Pulmonary artery endothelial cell (primary cell): Measurements from ENCODE around the gene ACER2. TPM values are rescaled to one million over a fixed set of nuclear protein-coding genes. Genes with fewer than 3 reads are reported as not detected.

Source experiments
- DNase-seq: peaks from one replicate; pipeline ENCODE4 v3.0.0-alpha.2; 2011; ENCODE audit warnings: low read depth, low spot score
- total RNA-seq: library from RNA; depleted of rRNA; stranded (reverse); fragments of >200 nt; gene quantifications from 2 replicates; pipeline ENCODE4 v1.2.3, GENCODE V29; 2014

ACER2 gene
- total RNA-seq, 1 donor from 2014 or later = 5.5 TPM

DNA sequence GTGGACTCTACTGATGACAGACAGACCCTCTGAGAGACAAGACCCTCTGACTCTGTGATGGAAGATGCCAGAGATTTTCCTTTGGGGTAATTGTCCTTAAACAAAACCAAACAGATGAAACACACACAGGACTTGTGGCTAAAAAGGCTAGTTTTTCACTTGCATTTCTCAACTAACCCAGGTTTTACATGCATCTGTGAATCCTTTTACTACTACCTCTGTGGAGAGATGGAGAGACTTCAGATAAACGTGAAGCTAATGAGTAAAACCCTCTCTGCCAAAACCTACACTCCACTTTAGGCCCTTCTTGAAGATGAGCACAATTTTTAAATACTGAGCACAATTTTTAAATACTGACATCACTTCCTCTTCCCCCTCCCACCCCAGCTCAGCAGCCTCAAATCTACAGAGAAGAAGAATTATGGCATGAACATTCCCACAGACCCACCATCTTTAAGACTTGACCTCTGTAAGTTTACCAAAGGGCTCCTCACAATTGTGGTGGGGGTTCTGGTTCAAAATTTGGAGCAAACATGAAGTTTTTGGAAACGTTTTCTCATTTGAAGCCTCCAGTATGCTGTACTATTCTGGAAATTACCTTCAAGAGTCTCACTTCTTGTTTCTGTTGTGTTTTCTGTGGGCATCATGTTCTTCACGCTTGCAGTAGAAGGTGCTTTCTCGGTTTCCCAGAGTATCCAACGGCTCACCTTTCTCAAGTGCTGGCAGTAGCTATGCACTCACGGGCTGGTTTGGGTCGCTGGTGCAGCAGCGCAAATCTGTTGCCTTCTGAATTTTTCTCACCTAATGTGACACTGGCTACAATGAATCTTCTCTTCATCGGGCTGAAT lies 42.7 kb downstream of the ACER2 start:
- DNase-seq = no peak

DNA sequence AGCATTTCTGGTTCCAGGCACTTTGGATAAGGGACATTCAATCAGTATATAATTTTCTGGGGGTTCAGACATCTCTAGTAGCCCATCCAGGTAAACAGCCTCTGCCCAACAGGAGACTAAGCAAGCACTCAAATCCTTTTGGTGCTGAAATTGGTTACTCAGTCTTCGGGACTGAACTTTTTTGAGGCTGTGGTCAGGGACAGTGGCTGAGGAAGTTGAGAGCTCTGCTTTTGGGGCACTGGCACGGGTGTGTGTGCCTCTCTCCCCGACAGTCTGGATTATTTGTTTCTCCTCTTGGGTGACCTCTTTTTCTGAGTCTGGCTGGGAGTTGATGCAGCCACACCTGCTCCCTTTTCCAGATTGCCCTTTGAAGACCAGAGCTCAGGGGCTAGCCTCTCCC lies 47.6 kb downstream of the ACER2 start:
- DNase-seq = no peak

DNA sequence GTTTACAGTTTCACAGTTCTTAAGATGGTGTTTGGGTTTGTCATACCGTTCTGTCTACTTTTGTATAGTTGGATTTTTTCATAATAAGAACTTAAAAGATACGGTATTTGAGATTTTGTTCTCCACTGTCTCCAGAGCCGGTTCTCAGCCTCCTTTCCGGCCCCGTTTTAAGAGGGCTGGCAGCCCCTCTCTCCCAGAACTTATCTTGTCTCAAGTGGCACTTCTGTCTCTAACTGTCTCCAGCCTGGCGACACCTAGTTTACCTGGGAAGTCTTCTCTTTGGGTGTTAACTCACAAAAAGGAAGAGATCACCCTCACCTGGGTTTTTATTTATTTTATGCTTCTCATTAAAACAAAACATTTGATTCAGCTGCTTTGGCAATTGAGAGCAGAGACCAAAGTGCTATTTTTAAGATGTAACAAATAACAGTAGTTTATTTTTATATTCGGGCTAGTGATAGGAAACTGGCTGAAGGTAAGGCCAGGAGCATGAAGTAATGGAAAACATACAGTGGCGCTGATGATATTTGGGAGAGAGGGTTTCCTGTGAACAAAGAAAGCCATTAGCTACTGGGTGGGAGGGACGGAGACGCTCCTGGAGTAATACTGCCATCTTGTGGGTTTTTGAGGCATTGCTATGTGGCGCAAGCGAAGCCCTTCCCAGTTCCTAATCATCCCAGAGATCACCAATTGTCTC lies 48.3 kb downstream of the ACER2 start:
- peak; percentile 39 for DNase-seq

DNA sequence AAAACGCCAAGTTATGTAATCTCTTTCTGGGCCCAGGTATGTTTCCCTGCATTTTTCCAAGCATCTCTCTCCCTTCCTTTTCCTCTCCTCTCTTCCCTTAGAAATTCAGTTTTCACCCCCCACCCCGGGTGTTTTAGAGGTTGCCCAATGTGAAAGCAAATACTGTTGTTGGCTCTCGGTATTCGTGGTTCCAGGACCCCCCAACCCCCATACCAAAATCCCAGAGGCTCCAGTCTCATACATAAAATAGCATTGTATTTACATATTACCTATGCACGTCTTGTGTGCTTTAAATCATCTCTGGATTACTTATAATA lies 48.8 kb downstream of the ACER2 start:
- DNase-seq = no peak

DNA sequence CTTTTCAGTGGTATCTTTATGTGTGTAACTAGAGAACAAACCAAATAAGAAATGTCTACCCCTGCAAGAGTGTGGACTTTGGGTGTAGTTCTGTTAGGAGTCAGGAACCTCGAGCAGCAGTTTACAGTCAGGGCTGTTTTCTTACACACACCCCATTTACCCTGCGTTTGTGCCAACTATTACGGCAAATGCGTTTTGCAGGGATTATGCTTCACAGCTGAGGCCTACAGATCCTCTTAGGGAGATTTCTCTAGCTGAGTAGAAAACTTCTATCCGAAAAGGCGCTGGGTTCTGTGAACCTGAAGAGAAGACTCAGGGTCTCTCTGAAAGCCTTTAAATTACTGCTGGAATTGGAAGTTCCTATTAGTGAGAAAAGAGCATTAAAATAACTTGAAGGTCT lies 51.4 kb downstream of the ACER2 start:
- DNase-seq = no peak

- no peak for DNase-seq
Measured at GRCh38 chr9:19461135-19461534, 52.3 kb downstream of the ACER2 start.

- no peak for DNase-seq
Measured at GRCh38 chr9:19464061-19464763, 55.4 kb downstream of the ACER2 start.

GRCh38 chr9:19464764-19465585 lies 56.2 kb downstream of the ACER2 start:
- peak; percentile 13 for DNase-seq

GRCh38 chr9:19465586-19466279 lies 56.9 kb downstream of the ACER2 start:
- DNase-seq = no peak

DNA sequence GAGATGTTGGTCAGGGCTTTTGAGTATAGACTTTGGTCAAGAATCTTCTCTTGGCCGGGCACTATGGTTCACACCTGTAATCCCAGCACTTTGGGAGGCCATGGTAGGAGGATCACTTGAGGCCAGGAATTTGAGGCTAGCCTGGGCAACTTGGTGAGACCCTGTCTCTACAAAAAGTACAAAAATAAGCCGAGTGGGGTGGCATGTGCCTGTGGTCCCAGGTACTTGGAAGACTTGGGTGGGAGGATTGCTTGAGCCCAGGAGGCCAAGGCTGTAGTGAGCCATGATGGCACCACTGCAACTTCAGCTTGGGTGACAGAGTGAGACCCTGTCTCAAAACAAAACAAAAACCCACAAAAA lies 57.5 kb downstream of the ACER2 start:
- DNase-seq = no peak

- no peak for DNase-seq
Measured at GRCh38 chr9:19469271-19469670, 60.5 kb downstream of the ACER2 start.

DNA sequence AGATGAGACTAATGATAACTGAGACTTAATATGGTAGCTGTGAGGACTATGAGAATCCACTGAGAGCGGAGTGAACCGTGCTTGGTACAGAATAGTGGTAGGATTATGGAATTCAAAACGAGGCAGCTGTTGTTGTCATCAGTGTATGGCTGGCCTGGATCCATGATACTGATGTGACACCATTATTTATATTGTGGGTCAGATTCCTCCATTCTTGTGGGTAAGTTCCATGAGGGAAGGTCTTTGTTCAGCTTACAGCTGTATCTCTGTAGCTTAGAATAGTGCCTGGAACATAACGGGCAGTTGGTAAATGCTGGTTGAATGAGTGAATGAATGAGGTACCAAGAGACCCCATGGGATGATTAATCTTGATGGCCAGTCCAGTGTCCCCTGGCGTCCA lies 61.8 kb downstream of the ACER2 start:
- DNase-seq = no peak

DNA sequence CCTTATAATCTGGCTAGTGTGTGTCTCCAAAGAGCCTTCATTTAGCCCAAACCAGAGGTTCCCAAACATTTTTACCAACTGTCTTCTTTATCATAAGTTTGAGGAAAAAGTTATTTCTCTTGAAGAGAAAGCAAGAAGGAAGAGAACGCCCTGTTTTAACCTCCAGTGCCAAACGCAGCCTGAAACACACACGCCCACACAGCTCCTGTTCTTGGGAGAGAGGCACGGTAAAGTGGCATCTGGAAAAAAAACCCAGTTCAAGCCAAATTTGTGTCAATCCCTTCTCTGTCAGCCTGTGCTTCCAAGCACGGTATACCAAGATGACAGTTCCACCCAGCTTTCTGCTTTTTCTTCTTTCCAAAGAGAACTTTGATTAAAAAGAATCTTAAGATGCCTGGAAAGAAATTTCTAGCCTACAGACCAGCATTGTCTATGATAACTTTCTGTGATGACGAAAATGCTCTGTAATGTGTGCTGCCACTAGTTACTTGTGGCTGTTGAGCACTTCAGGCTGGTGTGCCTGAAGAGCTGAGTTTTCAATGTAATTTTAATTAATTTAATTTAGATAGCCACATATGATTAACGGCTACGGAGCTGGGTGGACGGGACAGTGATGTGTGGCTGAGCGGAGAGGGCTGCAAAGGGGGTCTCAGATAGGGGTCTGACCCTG lies 62.3 kb downstream of the ACER2 start:
- no peak for DNase-seq

DNA sequence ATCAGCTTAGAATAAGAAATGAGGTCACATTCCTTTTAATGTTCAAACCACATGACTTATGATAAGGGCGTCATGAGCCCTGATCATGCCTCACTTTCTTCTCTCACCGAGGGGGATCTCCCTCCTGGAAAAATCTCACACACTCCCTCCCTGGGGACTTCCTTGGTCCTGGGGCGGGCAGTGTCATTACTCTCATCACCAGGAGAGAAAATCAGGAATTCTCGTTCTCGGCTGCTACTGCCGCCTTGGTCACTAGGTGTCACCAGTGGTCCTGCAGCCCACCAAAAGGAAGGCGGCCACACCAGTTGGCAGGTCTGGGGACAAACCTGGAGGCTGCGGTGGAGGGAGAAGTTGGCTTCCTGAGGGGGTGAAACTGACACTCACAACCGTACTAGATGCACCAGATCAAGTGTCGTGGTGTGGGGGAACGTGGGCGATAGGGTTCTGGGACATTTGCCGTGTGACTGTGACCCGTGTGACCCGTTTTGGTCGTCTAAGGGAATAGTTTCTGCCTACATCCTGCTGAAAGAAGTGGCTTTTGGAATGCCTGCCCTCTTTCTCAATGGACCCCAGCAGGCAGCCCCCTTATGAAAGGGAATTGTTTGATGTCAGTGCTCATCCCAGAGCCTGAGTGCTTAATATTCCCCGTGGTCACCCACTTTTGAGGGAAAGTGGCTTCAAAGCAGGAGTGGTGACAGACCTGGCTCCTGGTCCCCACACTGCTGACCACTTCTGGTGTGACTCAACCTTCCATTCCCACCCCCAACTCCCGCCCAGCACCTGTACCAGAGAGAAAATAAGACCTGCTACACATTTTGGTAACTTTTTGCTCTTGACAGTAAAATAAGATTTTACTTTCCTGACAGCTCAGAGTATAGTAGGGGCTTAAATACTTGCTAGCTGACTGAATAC lies 63.2 kb downstream of the ACER2 start:
- no peak for DNase-seq

GRCh38 chr9:19473605-19474004 lies 64.8 kb downstream of the ACER2 start:
- no peak for DNase-seq

DNA sequence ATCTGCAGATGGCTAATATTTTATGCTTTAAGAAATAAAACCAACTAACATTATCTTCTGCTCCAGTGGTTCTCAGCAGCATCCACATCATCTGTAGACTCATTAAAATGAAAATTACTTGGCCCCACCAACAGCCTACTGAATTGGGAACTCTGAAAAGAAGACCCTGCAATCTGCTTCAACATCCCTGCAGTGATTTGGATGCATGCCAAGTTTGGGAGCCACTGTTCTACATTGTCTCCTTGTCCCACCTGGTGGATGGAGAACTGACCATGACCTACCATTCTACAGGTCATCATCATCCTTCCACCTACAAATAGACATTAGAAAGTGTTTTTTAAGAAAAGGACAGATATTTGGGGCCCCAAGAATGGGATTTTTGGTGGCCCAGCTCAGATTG lies 71.1 kb downstream of the ACER2 start:
- DNase-seq = no peak

- no peak for DNase-seq
Measured at GRCh38 chr9:19480345-19480744, 71.5 kb downstream of the ACER2 start.

GRCh38 chr9:19481121-19481870 lies 72.5 kb downstream of the ACER2 start:
- no peak for DNase-seq

DNA sequence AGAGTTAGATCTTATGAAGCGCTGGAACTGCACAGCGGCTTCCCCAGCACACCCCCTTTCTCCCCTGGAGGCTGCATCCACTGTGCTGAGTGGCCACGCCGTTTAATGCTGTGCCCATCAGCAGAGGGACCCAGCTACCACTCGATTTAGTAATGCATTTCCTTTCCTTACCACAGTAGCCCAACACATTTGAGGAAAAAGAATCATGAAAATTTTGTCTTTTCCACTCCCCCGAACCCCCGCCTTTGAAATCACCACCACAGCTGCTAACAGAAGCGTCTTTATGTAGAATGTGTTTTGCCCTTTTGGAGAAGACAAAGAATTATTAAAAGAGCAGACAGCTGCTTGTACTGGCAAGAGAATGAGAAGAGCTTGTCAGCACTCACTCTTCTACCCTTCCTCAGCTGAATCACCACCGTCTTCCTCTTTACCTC lies 73.2 kb downstream of the ACER2 start:
- no peak for DNase-seq
